C4-2B (cell line): ENCODE measurements around the gene WDR49.

Experiments used
- ZFX ChIP-seq: fragments of 450-650 bp; IDR thresholded peaks from 2 replicates; pipeline ENCODE4 v1.6.1; 2017
- TF ChIP-seq, protein P1 (sequence below): fragments of 450-650 bp; conservative IDR thresholded peaks from 2 replicates; pipeline ENCODE4 v1.5.1; 2017; ENCODE audit warnings: mild to moderate bottlenecking

DNA sequence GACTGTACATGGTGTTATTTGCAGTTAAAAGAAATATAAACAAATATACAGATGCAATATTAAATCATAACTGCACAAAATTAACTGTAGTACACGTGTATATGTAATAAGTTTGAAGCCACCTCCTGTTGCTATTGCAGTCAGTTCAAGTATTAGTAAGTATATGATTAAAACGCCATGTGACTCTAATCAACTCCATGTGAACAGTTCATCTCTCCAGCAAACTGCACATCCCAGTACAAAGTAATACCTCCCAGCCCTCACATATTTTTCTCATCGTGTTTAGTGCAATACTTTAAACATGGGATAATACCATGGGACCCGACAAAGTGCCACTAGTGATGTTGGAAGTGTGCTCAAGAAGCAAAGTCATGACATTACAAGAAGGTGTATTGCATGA, 46.3 kb upstream of the WDR49 start:
- TF ChIP-seq, protein P1, sequence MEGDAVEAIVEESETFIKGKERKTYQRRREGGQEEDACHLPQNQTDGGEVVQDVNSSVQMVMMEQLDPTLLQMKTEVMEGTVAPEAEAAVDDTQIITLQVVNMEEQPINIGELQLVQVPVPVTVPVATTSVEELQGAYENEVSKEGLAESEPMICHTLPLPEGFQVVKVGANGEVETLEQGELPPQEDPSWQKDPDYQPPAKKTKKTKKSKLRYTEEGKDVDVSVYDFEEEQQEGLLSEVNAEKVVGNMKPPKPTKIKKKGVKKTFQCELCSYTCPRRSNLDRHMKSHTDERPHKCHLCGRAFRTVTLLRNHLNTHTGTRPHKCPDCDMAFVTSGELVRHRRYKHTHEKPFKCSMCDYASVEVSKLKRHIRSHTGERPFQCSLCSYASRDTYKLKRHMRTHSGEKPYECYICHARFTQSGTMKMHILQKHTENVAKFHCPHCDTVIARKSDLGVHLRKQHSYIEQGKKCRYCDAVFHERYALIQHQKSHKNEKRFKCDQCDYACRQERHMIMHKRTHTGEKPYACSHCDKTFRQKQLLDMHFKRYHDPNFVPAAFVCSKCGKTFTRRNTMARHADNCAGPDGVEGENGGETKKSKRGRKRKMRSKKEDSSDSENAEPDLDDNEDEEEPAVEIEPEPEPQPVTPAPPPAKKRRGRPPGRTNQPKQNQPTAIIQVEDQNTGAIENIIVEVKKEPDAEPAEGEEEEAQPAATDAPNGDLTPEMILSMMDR = no peak
- no peak for TF ChIP-seq ZFX
